ENCODE data around the gene BARHL1. TPM values are rescaled to one million over a fixed set of nuclear protein-coding genes. Genes with fewer than 3 reads are reported as not detected.
"Not testable (repeated sequence)": the region's sequence is repeated elsewhere in the genome, so short reads cannot be mapped to it uniquely, and the experiment has no call there.

Gene BARHL1
- total RNA-seq, 6 donors from 2014 or later: not detected

DNA sequence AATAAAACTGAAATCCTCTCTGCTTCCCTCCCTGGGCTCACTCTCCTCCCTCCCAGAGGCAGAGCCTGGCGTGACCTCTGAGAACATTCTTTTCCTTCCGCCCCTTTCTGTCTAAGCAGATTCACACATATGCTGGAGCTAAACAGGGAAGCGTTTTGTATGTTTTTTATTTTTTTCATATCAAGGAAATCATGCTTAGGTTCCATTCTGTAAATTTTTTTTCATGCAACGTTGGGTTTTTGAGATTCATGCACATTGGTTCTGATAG is 20.2 kb upstream of the BARHL1 start:
- no peaks in the 10 kb centered on the region for H3K4me1 ChIP-seq
- DNase-seq (no peak), ATAC-seq (ENCODE audit: low FRiP score in 2 of 2) (no peak)
- no peaks in the 10 kb centered on the region for H3K36me3 ChIP-seq
- TF ChIP-seq POLR2A (IDR thresholded peaks at IDR 0.05) (no peak), POLR2AphosphoS5 (IDR thresholded peaks at IDR 0.05) (no peak), EP300 (IDR thresholded peaks at IDR 0.05) (no peak)
- TF ChIP-seq, protein P1, sequence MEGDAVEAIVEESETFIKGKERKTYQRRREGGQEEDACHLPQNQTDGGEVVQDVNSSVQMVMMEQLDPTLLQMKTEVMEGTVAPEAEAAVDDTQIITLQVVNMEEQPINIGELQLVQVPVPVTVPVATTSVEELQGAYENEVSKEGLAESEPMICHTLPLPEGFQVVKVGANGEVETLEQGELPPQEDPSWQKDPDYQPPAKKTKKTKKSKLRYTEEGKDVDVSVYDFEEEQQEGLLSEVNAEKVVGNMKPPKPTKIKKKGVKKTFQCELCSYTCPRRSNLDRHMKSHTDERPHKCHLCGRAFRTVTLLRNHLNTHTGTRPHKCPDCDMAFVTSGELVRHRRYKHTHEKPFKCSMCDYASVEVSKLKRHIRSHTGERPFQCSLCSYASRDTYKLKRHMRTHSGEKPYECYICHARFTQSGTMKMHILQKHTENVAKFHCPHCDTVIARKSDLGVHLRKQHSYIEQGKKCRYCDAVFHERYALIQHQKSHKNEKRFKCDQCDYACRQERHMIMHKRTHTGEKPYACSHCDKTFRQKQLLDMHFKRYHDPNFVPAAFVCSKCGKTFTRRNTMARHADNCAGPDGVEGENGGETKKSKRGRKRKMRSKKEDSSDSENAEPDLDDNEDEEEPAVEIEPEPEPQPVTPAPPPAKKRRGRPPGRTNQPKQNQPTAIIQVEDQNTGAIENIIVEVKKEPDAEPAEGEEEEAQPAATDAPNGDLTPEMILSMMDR (IDR thresholded peaks at IDR 0.05): no peak
- no peaks in the 10 kb centered on the region for H3K27me3 ChIP-seq
- 33 to 37% methylated on average over 4 of the region's 4 CpGs for WGBS, 2 donors
- H3K9me3 ChIP-seq: no peaks in the 10 kb centered on the region
- no peak overlapping the region for H3K27ac ChIP-seq
- no peak overlapping the region for H3K4me3 ChIP-seq

GRCh38 chr9:132564526-132564925 is 17.9 kb upstream of the BARHL1 start:
- TF ChIP-seq, protein P1 (IDR thresholded peaks at IDR 0.05): no peak
- TF ChIP-seq EP300 (IDR thresholded peaks at IDR 0.05) (no peak), POLR2AphosphoS5 (IDR thresholded peaks at IDR 0.05) (no peak), POLR2A (IDR thresholded peaks at IDR 0.05) (no peak)
- Histone ChIP-seq H3K27me3 (no peaks in the 10 kb centered on the region), H3K4me1 (no peaks in the 10 kb centered on the region), H3K36me3 (no peaks in the 10 kb centered on the region), H3K27ac (no peak overlapping the region), H3K4me3 (no peak overlapping the region), H3K9me3 (no peaks in the 10 kb centered on the region)
- WGBS, 2 donors: 73 to 82% methylated on average over 6 of the region's 6 CpGs
- DNase-seq (no peak), ATAC-seq (ENCODE audit: low FRiP score in 2 of 2) (no peak)

DNA sequence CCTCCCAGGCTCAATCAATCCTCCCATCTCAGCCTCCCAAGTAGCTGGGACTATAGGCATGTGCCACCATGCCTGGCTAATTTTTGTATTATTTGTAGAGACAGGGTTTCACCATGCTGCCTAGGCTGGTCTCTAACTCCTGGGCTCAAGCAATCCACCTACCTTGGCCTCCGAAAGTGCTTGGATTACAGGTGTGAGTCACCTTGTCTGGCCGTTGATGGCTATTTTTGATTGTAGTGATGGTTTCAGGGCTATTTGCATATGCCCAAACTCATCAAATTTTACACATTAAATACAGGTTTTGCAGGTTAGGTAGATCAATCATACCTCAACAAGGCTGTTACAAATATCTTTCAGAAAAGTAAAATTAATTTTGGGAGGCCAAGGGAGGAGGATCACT is 13.6 kb upstream of the BARHL1 start:
- WGBS, 2 donors: 84 to 86% methylated on average over 2 of the region's 2 CpGs
- H3K4me1 ChIP-seq; H3K27me3 ChIP-seq; H3K36me3 ChIP-seq; H3K9me3 ChIP-seq; ATAC-seq (ENCODE audit: low FRiP score in 2 of 2); H3K27ac ChIP-seq; H3K4me3 ChIP-seq; DNase-seq: not testable (repeated sequence)

DNA sequence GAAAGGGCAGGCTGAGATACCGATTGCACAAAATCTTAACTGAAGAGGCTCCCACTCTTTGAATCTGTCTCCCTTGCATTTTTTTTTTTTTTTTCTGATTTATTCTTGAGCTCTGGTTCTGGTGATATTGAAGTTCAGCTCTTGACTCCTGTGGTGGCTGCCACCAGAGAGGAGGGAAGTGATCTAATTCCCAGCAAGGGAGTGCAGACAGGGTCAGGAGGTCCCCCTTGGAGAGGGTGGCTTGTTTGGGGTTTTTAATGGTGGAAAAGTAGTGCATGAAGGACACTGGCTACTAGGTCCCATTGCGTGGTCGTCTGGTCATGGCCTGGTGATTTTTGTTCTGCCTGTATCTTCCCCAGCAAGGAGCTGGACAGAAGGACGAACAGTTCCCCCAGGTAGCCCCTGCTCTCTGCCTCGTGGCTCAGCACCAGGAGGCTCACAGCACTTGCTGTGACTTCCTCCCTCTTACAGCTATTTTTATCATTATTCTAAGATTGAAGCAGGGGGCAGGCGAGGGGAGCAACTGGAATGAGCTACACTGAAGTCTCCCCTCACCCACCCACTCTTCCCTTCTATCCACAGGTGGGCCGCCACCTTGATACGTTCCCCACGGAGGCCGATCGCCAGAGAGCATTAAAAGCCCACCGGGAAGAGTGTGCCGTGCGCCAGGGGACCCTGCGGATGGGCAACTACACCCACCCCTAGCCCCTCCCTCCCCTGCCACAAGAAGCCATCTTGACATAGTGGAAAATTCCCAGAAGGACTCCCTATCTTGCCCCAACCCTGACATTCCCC is 10.4 kb upstream of the BARHL1 start:
- H3K27me3 ChIP-seq: no peaks in the 10 kb centered on the region
- ATAC-seq (ENCODE audit: low FRiP score in 2 of 2): no peak
- WGBS, 2 donors: 74 to 80% methylated on average over 15 of the region's 15 CpGs

DNA sequence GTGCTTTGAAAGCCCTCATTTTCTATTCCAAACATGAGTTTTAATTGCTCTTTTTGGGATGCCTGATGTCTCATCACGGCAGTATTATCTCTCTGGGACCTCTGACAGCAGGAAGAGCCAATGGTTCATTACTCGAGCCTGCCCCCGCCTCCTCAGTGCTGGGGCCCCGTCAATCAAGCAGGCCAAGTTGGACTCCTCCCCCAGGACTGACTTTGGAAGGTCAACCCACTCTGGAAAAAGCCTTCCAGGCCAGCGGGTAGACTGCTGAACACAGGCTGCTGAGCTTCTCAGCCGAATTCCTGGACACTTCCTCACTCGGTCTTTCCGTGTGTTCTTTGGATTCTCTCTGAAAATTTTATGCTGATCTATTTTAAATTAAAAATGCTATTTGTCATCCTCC is 9.5 kb upstream of the BARHL1 start:
- ATAC-seq (ENCODE audit: low FRiP score in 2 of 2) (no peak), DNase-seq (no peak)
- H3K27ac ChIP-seq: no peak overlapping the region
- no peak overlapping the region for H3K4me3 ChIP-seq
- no peaks in the 10 kb centered on the region for H3K4me1 ChIP-seq
- H3K27me3 ChIP-seq: no peaks in the 10 kb centered on the region
- 24 to 40% methylated on average over 8 of the region's 8 CpGs for WGBS, 2 donors
- no peaks in the 10 kb centered on the region for H3K9me3 ChIP-seq
- TF ChIP-seq EP300 (IDR thresholded peaks at IDR 0.05) (no peak), POLR2AphosphoS5 (IDR thresholded peaks at IDR 0.05) (no peak), POLR2A (IDR thresholded peaks at IDR 0.05) (no peak)
- TF ChIP-seq, protein P1 (IDR thresholded peaks at IDR 0.05): no peak
- no peaks in the 10 kb centered on the region for H3K36me3 ChIP-seq

More for the DNA sequence above, 10.4 kb upstream of the BARHL1 start:
- Histone ChIP-seq H3K4me1 (no peaks in the 10 kb centered on the region), H3K27ac (no peak overlapping the region), H3K9me3 (no peaks in the 10 kb centered on the region), H3K4me3 (no peak overlapping the region), H3K36me3 (no peaks in the 10 kb centered on the region)
- DNase-seq: no peak
- TF ChIP-seq, protein P1 (IDR thresholded peaks at IDR 0.05): no peak
- TF ChIP-seq EP300 (IDR thresholded peaks at IDR 0.05) (no peak), POLR2AphosphoS5 (IDR thresholded peaks at IDR 0.05) (no peak), POLR2A (IDR thresholded peaks at IDR 0.05) (no peak)

All from upper lobe of left lung (tissue), 6 donors.